ENCODE data around the gene IFNL4.
"Not testable (repeated sequence)": the region's sequence is repeated elsewhere in the genome, so short reads cannot be mapped to it uniquely, and the experiment has no call there.

The IFNL4 gene

DNA sequence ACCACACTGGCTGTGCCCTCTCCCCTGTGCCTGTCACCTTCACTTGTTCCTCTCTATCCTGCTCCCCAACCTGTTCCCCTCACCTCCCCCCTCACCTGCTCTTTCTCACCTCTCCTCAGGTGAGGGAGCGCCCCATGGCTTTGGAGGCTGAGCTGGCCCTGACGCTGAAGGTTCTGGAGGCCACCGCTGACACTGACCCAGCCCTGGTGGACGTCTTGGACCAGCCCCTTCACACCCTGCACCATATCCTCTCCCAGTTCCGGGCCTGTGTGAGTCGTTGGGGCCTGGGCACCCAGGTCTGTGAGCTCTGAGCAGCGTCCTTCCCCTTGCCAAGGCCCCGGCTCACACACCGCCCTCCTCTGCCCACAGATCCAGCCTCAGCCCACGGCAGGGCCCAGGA, 20.7 kb upstream of the IFNL4 start:
- H3K9ac ChIP-seq (ENCODE audit: low read length); H3K4me1 ChIP-seq (ENCODE audit: control insufficient read depth, insufficient read depth, low read length): not testable (repeated sequence)

DNA sequence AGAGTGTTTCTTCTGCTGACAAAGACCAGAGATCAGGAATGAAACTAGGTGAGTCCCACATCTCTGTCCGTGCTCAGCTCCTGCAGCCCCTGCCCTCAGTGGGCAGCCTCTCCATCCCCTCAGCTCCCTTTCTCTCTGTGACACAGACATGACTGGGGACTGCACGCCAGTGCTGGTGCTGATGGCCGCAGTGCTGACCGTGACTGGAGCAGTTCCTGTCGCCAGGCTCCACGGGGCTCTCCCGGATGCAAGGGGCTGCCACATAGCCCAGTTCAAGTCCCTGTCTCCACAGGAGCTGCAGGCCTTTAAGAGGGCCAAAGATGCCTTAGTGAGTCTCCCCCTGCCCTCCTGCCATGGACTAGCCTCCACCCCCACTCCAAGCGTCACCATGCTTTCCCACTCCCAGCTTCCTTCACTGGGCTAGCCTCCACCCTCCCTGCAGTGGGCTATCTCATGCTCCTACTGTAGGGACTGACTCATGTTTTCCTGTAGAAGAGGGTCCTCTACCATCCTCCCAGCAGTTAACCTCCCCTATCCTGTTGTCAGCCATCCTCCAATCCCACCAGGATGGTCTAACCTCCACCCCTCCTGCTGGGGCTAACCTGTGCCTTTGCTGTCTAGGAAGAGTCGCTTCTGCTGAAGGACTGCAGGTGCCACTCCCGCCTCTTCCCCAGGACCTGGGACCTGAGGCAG, 20.0 kb upstream of the IFNL4 start:
- peaks cover 14% of the 10 kb centered on the region for H3K27me3 ChIP-seq (ENCODE audit: control insufficient read depth, insufficient read depth, low read length)
- H3K9ac ChIP-seq (ENCODE audit: low read length); H3K4me1 ChIP-seq (ENCODE audit: control insufficient read depth, insufficient read depth, low read length); H3K27ac ChIP-seq (ENCODE audit: low read depth, low read length); H3K36me3 ChIP-seq (ENCODE audit: control insufficient read depth, insufficient read depth, low read length); H3K4me3 ChIP-seq (ENCODE audit: low read length): not testable (repeated sequence)

More for the DNA sequence above, 20.7 kb upstream of the IFNL4 start:
- not testable (repeated sequence) for H3K36me3 ChIP-seq (ENCODE audit: control insufficient read depth, insufficient read depth, low read length); H3K27ac ChIP-seq (ENCODE audit: low read depth, low read length); H3K4me3 ChIP-seq (ENCODE audit: low read length)
- peaks cover 12% of the 10 kb centered on the region for H3K27me3 ChIP-seq (ENCODE audit: control insufficient read depth, insufficient read depth, low read length)

DNA sequence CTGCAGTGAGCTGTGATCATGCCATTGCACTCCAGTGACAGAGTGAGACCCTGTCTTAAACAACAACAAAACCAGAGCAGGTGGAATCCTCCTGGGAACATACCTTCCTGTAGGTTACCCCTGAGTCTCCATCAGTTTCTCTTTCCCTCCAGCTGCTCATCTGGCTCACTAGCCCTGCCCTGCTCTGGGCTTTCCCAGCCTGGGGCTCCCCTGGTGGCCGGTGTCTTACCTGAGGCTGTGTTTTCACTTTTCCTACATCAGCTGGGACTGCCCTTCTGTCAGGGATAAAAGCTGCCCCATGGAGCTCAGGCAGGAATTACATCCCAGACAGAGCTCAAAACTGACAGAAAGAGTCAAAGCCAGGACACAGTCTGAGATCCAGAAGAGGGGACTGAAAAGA, 19.4 kb upstream of the IFNL4 start, which contains the start of gene IFNL2:
TSS of gene IFNL2 (plus strand) at position 312 of the 400 bp plus-strand sequence. CDS start 173 bp downstream, outside the sequence.
- not testable (repeated sequence) for H3K4me3 ChIP-seq (ENCODE audit: low read length); H3K36me3 ChIP-seq (ENCODE audit: control insufficient read depth, insufficient read depth, low read length); H3K4me1 ChIP-seq (ENCODE audit: control insufficient read depth, insufficient read depth, low read length); H3K27ac ChIP-seq (ENCODE audit: low read depth, low read length); H3K9ac ChIP-seq (ENCODE audit: low read length)
- H3K27me3 ChIP-seq (ENCODE audit: control insufficient read depth, insufficient read depth, low read length): peaks cover 18% of the 10 kb centered on the region

DNA sequence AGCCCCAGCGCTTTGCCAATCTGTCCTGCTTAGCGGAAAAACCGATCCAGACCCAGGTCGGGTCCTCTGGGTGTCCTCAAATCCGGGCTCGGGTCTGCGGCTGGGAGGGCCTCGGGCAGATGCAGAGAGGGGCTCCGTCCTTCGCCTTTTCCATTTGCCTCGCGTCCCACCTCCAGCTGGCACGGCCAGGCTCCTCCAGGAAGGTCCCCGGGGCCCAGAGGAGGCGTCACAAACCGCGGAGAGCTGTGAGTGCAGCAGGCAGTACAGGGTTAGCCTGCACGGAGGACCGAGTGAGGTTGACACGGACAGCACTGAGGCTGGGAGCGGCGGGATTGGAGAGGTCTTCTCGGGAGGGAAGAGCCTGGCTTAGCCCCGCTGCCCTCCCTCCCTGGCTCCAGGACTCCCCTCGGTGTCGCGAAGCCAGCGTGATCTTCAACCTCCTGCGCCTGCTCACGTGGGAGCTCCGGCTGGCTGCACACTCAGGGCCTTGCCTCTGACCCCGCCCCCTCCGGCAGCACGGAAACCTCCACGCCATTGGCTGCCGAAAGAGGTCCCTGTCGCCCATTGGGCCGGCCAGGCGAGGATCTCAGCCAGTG, 16.8 kb upstream of the IFNL4 start:
- Histone ChIP-seq H3K4me3 (ENCODE audit: low read length) (no peak overlapping the region), H3K4me1 (ENCODE audit: control insufficient read depth, insufficient read depth, low read length) (no peaks in the 10 kb centered on the region), H3K27me3 (ENCODE audit: control insufficient read depth, insufficient read depth, low read length) (peaks cover 19% of the 10 kb centered on the region), H3K27ac (ENCODE audit: low read depth, low read length) (no peak overlapping the region), H3K9ac (ENCODE audit: low read length) (no peak overlapping the region), H3K36me3 (ENCODE audit: control insufficient read depth, insufficient read depth, low read length) (no peaks in the 10 kb centered on the region)

DNA sequence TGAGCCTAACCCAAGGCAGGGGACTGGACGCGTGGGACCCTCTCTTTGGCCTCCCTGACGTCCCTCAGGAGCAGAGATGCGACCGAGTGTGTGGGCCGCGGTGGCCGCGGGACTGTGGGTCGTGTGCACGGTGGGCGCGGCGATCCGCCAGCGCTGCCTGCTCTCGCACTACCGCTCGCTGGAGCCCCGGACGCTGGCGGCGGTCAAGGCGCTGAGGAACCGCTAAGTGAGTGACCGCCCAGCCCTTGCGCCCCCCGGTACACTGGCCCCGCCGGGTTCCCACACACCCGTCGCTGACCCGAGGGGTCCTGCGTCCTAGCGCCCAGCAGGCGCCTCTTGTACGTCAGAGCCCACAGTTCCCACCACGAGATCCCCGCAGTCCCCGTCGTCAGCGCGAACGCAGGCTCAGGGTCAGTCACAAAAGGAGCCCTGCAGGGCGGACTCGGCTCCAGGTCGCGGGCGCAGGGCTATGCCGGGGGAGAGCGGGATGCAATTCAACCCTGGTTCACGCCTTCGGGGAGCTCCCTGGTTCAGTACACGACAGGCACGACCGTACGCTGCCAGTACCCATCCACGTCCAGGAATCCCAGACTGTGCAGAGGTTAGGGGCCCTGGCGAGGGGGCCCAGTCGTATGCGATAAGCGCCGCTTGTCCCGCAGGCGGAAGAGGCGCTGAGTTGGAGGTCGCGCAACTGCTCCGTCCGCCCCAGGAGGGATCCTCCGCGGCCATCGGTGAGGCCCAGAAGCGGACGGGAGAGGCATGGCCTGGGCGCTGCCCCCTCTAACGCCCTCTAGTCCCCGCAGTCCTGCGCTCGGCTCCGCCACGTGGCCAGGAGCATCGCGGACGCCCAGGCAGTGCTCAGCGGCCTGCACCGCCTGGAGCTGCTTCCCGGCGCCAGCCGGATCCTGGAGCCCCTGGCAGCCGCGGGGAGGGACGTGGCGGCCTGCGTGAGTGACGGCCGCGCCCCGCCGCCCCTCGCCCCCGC, 15.9 kb upstream of the IFNL4 start:
- no peak overlapping the region for H3K4me3 ChIP-seq (ENCODE audit: low read length)
- H3K36me3 ChIP-seq (ENCODE audit: control insufficient read depth, insufficient read depth, low read length): no peaks in the 10 kb centered on the region
- H3K4me1 ChIP-seq (ENCODE audit: control insufficient read depth, insufficient read depth, low read length): no peaks in the 10 kb centered on the region
- no peak overlapping the region for H3K27ac ChIP-seq (ENCODE audit: low read depth, low read length)
- H3K27me3 ChIP-seq (ENCODE audit: control insufficient read depth, insufficient read depth, low read length): peaks cover 18% of the 10 kb centered on the region
- no peak overlapping the region for H3K9ac ChIP-seq (ENCODE audit: low read length)

DNA sequence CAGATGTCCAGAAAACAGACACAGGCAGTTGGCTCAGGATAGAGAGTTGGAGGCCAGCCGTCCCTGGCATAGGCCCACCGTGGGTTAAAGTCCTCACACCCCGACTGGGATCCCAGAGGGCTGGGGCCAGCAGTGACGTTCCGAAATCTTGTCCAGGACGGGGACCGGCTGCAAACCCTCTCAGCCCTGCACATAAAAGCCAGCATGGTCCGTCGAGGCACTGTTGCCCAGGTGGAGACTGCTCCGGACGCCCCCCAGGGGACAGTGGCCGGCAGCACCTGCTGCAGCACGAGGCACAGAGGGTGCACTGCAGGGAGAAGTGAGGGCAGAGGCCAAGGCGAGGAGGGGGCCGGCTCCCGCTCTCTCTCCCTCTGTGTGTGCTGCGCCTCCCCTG, 15.3 kb upstream of the IFNL4 start:
- H3K4me1 ChIP-seq (ENCODE audit: control insufficient read depth, insufficient read depth, low read length): no peaks in the 10 kb centered on the region
- no peak overlapping the region for H3K27ac ChIP-seq (ENCODE audit: low read depth, low read length)
- H3K4me3 ChIP-seq (ENCODE audit: low read length): no peak overlapping the region
- H3K27me3 ChIP-seq (ENCODE audit: control insufficient read depth, insufficient read depth, low read length): peaks cover 18% of the 10 kb centered on the region
- no peaks in the 10 kb centered on the region for H3K36me3 ChIP-seq (ENCODE audit: control insufficient read depth, insufficient read depth, low read length)
- no peak overlapping the region for H3K9ac ChIP-seq (ENCODE audit: low read length)

DNA sequence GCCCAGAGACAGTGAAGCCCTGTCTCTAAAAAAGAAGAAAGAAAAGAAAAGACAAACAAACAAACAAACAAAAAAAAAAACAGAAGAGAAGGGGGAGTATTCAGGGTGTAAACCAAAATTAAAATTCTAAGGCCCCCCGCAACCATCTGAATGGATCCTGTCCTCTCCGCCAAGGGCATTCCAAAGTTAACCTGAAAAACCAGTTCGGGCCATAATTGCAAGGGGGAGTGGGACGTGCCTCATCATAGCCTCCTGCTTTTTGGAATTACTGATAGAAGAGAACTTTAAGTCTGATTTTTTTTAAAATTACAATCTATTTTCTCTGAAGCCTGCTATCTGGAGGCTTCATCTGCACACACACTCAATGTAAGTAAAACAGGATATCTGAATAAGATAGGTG, 13.8 kb upstream of the IFNL4 start:
- no peak overlapping the region for H3K9ac ChIP-seq (ENCODE audit: low read length)
- no peaks in the 10 kb centered on the region for H3K4me1 ChIP-seq (ENCODE audit: control insufficient read depth, insufficient read depth, low read length)
- no peaks in the 10 kb centered on the region for H3K36me3 ChIP-seq (ENCODE audit: control insufficient read depth, insufficient read depth, low read length)
- H3K27me3 ChIP-seq (ENCODE audit: control insufficient read depth, insufficient read depth, low read length): peaks cover 18% of the 10 kb centered on the region
- H3K4me3 ChIP-seq (ENCODE audit: low read length): no peak overlapping the region
- H3K27ac ChIP-seq (ENCODE audit: low read depth, low read length): no peak overlapping the region

DNA sequence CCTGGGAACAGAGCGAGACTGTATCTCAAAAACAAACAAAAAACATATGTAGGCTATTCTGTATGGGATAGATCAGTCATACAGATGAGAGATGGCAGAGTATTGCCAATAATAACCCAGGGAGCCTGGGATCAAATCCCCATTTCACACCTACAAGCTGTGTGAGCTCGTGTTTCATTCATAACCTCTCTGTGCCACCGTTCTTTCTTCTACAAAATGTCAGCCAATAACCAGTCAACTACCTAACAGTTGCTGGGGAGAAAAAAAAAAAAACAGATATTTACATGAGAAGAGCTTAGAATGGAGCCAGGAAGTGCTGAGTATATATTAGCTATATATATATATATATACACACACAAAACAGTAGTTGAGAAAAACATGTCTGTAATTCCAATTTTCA, 13.0 kb upstream of the IFNL4 start:
- no peak overlapping the region for H3K4me3 ChIP-seq (ENCODE audit: low read length)
- peaks cover 18% of the 10 kb centered on the region for H3K27me3 ChIP-seq (ENCODE audit: control insufficient read depth, insufficient read depth, low read length)
- no peaks in the 10 kb centered on the region for H3K4me1 ChIP-seq (ENCODE audit: control insufficient read depth, insufficient read depth, low read length)

DNA sequence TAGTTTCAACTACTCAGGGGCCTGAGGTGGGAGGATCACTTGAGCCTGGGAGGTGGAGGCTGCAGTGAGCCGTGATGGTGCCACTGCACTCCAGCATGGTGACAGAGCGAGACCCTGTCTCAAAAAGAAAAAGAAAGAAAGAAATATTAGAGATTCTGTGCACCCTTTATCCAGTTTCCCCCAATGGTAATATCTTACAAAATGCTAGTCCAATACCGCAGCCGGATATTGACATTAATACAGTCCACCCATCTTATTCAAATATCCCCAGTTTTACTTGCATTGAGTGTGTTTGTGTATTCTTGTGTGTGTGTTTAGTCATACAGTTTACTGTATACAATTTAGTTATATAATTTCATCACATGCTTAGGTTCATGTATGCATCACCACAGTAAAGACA, 8.6 kb upstream of the IFNL4 start:
- no peaks in the 10 kb centered on the region for H3K36me3 ChIP-seq (ENCODE audit: control insufficient read depth, insufficient read depth, low read length)
- H3K4me1 ChIP-seq (ENCODE audit: control insufficient read depth, insufficient read depth, low read length): no peaks in the 10 kb centered on the region
- H3K4me3 ChIP-seq (ENCODE audit: low read length): no peak overlapping the region
- H3K9ac ChIP-seq (ENCODE audit: low read length): no peak overlapping the region
- no peak overlapping the region for H3K27ac ChIP-seq (ENCODE audit: low read depth, low read length)
- H3K27me3 ChIP-seq (ENCODE audit: control insufficient read depth, insufficient read depth, low read length): no peaks in the 10 kb centered on the region

More for the DNA sequence above, 13.0 kb upstream of the IFNL4 start:
- Histone ChIP-seq H3K9ac (ENCODE audit: low read length) (no peak overlapping the region), H3K36me3 (ENCODE audit: control insufficient read depth, insufficient read depth, low read length) (no peaks in the 10 kb centered on the region), H3K27ac (ENCODE audit: low read depth, low read length) (no peak overlapping the region)

DNA sequence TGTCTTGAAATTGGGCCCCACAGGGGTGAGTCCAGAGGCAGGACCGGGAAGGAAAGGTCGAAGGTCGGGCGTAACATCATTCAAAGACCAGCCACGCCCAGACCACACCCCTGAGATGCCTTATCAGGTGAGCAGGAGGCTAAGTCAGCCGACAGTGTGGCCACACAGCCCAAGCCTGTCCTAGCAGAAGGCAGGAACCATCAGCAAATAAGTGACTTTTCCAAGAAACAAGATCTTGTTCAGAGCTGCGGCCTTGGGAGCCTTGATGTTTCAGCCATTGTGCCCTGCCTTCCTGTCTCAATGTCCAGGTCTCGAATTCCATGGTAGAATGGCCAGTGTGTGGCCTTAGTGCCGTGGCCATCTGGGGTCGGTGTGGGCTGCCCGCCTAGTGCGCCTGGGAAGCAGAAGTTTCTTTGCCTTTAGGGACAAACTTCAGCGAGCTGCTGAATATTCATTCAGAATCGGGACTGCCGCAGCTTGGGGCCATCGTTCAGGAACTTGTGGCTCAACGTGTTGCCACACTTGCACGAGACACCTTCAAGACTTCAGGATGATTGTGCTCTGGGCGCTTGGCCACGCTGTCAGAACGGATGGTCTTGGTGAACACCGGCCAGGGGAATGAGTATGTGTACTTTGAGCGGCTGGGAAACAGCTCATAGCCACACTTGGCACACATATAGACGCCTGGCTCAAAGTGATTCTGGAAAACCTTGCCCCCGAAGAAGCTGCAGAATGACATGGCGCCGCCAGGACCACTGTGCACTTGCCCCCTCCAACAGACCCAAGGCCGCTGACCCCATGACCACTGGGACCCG, 6.1 kb upstream of the IFNL4 start:
- Histone ChIP-seq H3K27ac (ENCODE audit: low read depth, low read length) (no peak overlapping the region), H3K36me3 (ENCODE audit: control insufficient read depth, insufficient read depth, low read length) (no peaks in the 10 kb centered on the region), H3K4me1 (ENCODE audit: control insufficient read depth, insufficient read depth, low read length) (no peaks in the 10 kb centered on the region), H3K4me3 (ENCODE audit: low read length) (no peak overlapping the region), H3K27me3 (ENCODE audit: control insufficient read depth, insufficient read depth, low read length) (no peaks in the 10 kb centered on the region), H3K9ac (ENCODE audit: low read length) (no peak overlapping the region)

DNA sequence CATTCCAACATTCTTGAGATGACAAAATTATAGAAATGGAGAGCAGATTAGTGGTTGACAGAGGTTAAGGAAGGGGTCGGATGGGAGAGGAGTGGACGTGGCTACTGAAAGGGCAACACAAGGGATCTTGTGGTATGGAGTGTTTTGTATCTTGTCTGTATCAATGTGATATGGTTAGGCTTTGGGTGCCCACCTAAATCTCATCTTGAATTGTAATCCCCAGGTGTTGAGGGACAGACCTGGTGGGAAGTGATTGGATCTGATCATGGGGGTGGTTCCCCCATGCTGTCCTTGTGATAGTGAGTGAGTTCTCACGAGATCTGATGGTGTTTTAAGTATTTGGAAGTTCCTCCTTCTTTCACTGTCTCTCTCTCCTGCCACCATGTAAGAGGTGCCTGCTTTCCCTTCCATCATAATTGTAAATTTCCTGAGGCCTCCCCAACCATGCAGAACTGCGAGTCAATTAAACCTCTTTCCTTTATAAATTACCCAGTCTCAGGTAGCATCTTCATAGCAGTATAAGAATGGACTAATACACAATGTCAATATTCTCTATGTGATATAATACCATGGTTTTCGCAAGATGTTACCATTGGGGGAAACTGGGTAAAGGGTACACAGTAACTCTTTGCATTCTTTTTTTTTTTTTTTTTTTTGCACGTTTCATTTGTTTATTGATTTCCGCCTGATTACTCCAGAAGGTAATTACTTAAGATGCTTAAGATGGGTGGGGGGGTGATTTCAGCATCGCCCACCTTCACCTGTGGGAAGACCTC, 4.9 kb upstream of the IFNL4 start:
- no peak overlapping the region for H3K27ac ChIP-seq (ENCODE audit: low read depth, low read length)
- no peaks in the 10 kb centered on the region for H3K4me1 ChIP-seq (ENCODE audit: control insufficient read depth, insufficient read depth, low read length)
- no peaks in the 10 kb centered on the region for H3K36me3 ChIP-seq (ENCODE audit: control insufficient read depth, insufficient read depth, low read length)
- no peak overlapping the region for H3K9ac ChIP-seq (ENCODE audit: low read length)
- peaks cover 5% of the 10 kb centered on the region for H3K27me3 ChIP-seq (ENCODE audit: control insufficient read depth, insufficient read depth, low read length)
- no peak overlapping the region for H3K4me3 ChIP-seq (ENCODE audit: low read length)

All from rectal smooth muscle tissue (tissue), 1 donor.